GM12891 (cell line): ENCODE measurements around the gene KCND3.

Experiments
- POLR2A ChIP-seq: IDR thresholded peaks from 2 replicates; pipeline ENCODE4 v1.6.1; 2011; ENCODE audit warnings: low read depth, low read length, control low read depth
- POLR2AphosphoS5 ChIP-seq: IDR thresholded peaks from 2 replicates; pipeline ENCODE4 v1.6.1; 2011; ENCODE audit warnings: low read depth, low read length, control low read depth
- SPI1 ChIP-seq: IDR thresholded peaks from 2 replicates; pipeline ENCODE4 v1.6.1; 2011; ENCODE audit warnings: low read depth, low read length, control low read depth

- no peak for TF ChIP-seq POLR2A
- TF ChIP-seq POLR2AphosphoS5 = no peak
- no peak for TF ChIP-seq SPI1
Measured at GRCh38 chr1:111731956-111732355, 257.5 kb downstream of the KCND3 start.
